Thyroid gland (tissue), 4 donors: Measurements from ENCODE around the gene LRRC8B. TPM values are rescaled to one million over a fixed set of nuclear protein-coding genes. Genes with fewer than 3 reads are reported as not detected.

Experiments used
- DNase-seq, 2 donors: peaks; one replicate each; pipeline ENCODE4 v3.0.0-alpha.2; 2019
- H3K27ac ChIP-seq, 3 donors: fragments of 200-600 bp; sonication (generic); 1 replicate in 2 of 3; 2 replicates in 1 of 3; pipeline ENCODE4 v1.5.1; 2016 to 2019; ENCODE audit warnings: mild to moderate bottlenecking in 1 of 3, moderate library complexity in 1 of 3
- H3K27me3 ChIP-seq: fragments of 200-600 bp; sonication (generic); one replicate; pipeline ENCODE4 v1.5.1; 2019
- H3K36me3 ChIP-seq, 2 donors: fragments of 200-600 bp; sonication (generic); one replicate each; pipeline ENCODE4 v1.5.1; 2016 to 2019
- H3K4me1 ChIP-seq, 2 donors: fragments of 200-600 bp; sonication (generic); one replicate each; pipeline ENCODE4 v1.5.1; 2017 to 2019
- H3K4me3 ChIP-seq, 3 donors: fragments of 200-600 bp; sonication (generic); replicated peaks in 1 of 3; 1 replicate in 2 of 3; 2 replicates in 1 of 3; pipeline ENCODE4 v1.5.1; 2016; ENCODE audit warnings: mild to moderate bottlenecking in 1 of 3
- H3K9me3 ChIP-seq: fragments of 200-600 bp; sonication (generic); one replicate; pipeline ENCODE4 v1.5.1; 2017
- CTCF ChIP-seq, 6 experiments: fragments of 200-600 bp in 3 of 6; fragments of 450-650 bp in 3 of 6; sonication (generic) in 3 of 6; IDR thresholded peaks; one replicate each; pipeline ENCODE4 v1.5.1; 2016 to 2019; ENCODE audit warnings: antibody characterized with exemption in 6 of 6, mild to moderate bottlenecking in 2 of 6, inconsistent platforms in 1 of 6, moderate library complexity in 1 of 6
- POLR2A ChIP-seq, 2 donors: fragments of 450-650 bp; IDR thresholded peaks; one replicate each; pipeline ENCODE4 v1.6.1; 2017; ENCODE audit warnings: antibody characterized with exemption in 2 of 2, mild to moderate bottlenecking in 2 of 2, moderate library complexity in 1 of 2
- WGBS, 2 donors: methylation state at CpG; one replicate each; pipeline ENCODE4 v1.1.5; 2017; 5-methylcytosine and 5-hydroxymethylcytosine counted together
- intact Hi-C: fragments of 100-400 bp; cut with DNase I; formaldehyde crosslinking; loops from one replicate; pipeline ENCODE4 v1.15.1; 2023
- total RNA-seq, 4 donors: library from RNA; depleted of rRNA; stranded (reverse); fragments of >200 nt; gene quantifications; one replicate each; pipeline ENCODE4 v1.2.3, GENCODE V29; 2016

Gene LRRC8B
- total RNA-seq, 4 donors from 2014 or later = 11.5 to 27.8 (median 24.4) TPM

GRCh38 chr1:89574621-89575020 lies 50.0 kb downstream of the LRRC8B start:
- no peak overlapping the region for H3K27ac ChIP-seq
- H3K36me3 ChIP-seq = no peaks in the 10 kb centered on the region
- intact Hi-C loops = no loop called here
- no peak for DNase-seq
- H3K4me3 ChIP-seq = no peak overlapping the region
- no peaks in the 10 kb centered on the region for H3K4me1 ChIP-seq
- TF ChIP-seq POLR2A (IDR thresholded peaks at IDR 0.05) (no peak), CTCF (IDR thresholded peaks at IDR 0.05) (no peak)
- no peaks in the 10 kb centered on the region for H3K27me3 ChIP-seq
- WGBS, 2 donors = 71 to 95% methylated on average over 4 of the region's 4 CpGs
- no peaks in the 10 kb centered on the region for H3K9me3 ChIP-seq

GRCh38 chr1:89575207-89575606 lies 50.6 kb downstream of the LRRC8B start:
- Histone ChIP-seq H3K4me3 (no peak overlapping the region), H3K27me3 (no peaks in the 10 kb centered on the region), H3K4me1 (no peaks in the 10 kb centered on the region), H3K36me3 (no peaks in the 10 kb centered on the region), H3K27ac (no peak overlapping the region), H3K9me3 (no peaks in the 10 kb centered on the region)
- intact Hi-C loops = no loop called here
- TF ChIP-seq POLR2A (IDR thresholded peaks at IDR 0.05) (no peak), CTCF (IDR thresholded peaks at IDR 0.05) (no peak)
- 67 to 100% methylated on average over 1 of the region's 1 CpG for WGBS, 2 donors
- DNase-seq = no peak

- Histone ChIP-seq H3K36me3 (no peaks in the 10 kb centered on the region), H3K9me3 (no peaks in the 10 kb centered on the region), H3K4me3 (no peak overlapping the region), H3K27ac (no peak overlapping the region), H3K27me3 (no peaks in the 10 kb centered on the region), H3K4me1 (no peaks in the 10 kb centered on the region)
- no peak for DNase-seq
- TF ChIP-seq CTCF (IDR thresholded peaks at IDR 0.05) (no peak), POLR2A (IDR thresholded peaks at IDR 0.05) (no peak)
- intact Hi-C loops = no loop called here
- 86 to 88% methylated on average over 3 of the region's 3 CpGs for WGBS, 2 donors
Observed at GRCh38 chr1:89576013-89576412, 51.4 kb downstream of the LRRC8B start.

- no peak overlapping the region for H3K27ac ChIP-seq
- 96 to 98% methylated on average over 1 of the region's 1 CpG for WGBS, 2 donors
- H3K4me3 ChIP-seq = no peak overlapping the region
- no peak for DNase-seq
- no peaks in the 10 kb centered on the region for H3K27me3 ChIP-seq
- intact Hi-C loops = no loop called here
- H3K4me1 ChIP-seq = no peaks in the 10 kb centered on the region
- TF ChIP-seq CTCF (IDR thresholded peaks at IDR 0.05) (no peak), POLR2A (IDR thresholded peaks at IDR 0.05) (no peak)
- H3K36me3 ChIP-seq = no peaks in the 10 kb centered on the region
- no peaks in the 10 kb centered on the region for H3K9me3 ChIP-seq
Observed at GRCh38 chr1:89578151-89578550, 53.5 kb downstream of the LRRC8B start.

- peaks cover 4 to 5% of the 10 kb centered on the region in 2 donors for H3K4me1 ChIP-seq
- 93% methylated on average over 2 of the region's 2 CpGs for WGBS, 2 donors
- no peak for DNase-seq
- no peak overlapping the region for H3K27ac ChIP-seq
- no peaks in the 10 kb centered on the region for H3K27me3 ChIP-seq
- H3K9me3 ChIP-seq = no peaks in the 10 kb centered on the region
- no peak overlapping the region for H3K4me3 ChIP-seq
- TF ChIP-seq CTCF (IDR thresholded peaks at IDR 0.05) (no peak), POLR2A (IDR thresholded peaks at IDR 0.05) (no peak)
- intact Hi-C loops = no loop called here
- H3K36me3 ChIP-seq = no peaks in the 10 kb centered on the region
Observed at GRCh38 chr1:89578946-89579684, 54.5 kb downstream of the LRRC8B start.
